OCI-LY3 (cell line): ENCODE measurements around the gene MAP2K1.
"Not testable (repeated sequence)": the region's sequence is repeated elsewhere in the genome, so short reads cannot be mapped to it uniquely, and the experiment has no call there.

Source experiments
- H2AFZ ChIP-seq: fragments of 200-600, 300-600 bp; shearing (Covaris generic); 2 replicates; pipeline ENCODE4 v1.6.0; 2014; ENCODE audit warnings: antibody characterized with exemption, low read depth, low read length
- H3K27ac ChIP-seq: fragments of 200-600, 300-600 bp; sonication (generic); 2 replicates; pipeline ENCODE4 v1.5.1; 2014; ENCODE audit warnings: mild to moderate bottlenecking, low read length, moderate library complexity, mixed read lengths
- H3K27me3 ChIP-seq: fragments of 200-600, 300-600 bp; sonication (generic); 2 replicates; pipeline ENCODE4 v1.6.1; 2014; ENCODE audit warnings: low read depth, low read length, mixed read lengths
- H3K36me3 ChIP-seq: fragments of 200-600, 300-600 bp; sonication (generic); replicated peaks from 2 replicates; pipeline ENCODE3; 2014; ENCODE audit warnings: low read depth, low read length, mixed read lengths
- H3K4me1 ChIP-seq: fragments of 300-600, 200-600 bp; sonication (generic); 2 replicates; pipeline ENCODE4 v1.6.1; 2014; ENCODE audit warnings: low read length, mixed read lengths
- H3K4me2 ChIP-seq: fragments of 200-600, 300-600 bp; sonication (generic); 2 replicates; pipeline ENCODE4 v1.6.1; 2014; ENCODE audit warnings: low read length, mixed read lengths
- H3K4me3 ChIP-seq: fragments of 300-600, 200-600 bp; sonication (generic); 2 replicates; pipeline ENCODE4 v1.5.1; 2014; ENCODE audit warnings: antibody characterized with exemption, mild to moderate bottlenecking, low read length, moderate library complexity
- H3K79me2 ChIP-seq: fragments of 300-600, 200-600 bp; shearing (Covaris generic); 2 replicates; pipeline ENCODE4 v1.6.1; 2014; ENCODE audit warnings: mild to moderate bottlenecking, low read length, mixed read lengths
- H3K9ac ChIP-seq: fragments of 300-600, 200-600 bp; shearing (Covaris generic); 2 replicates; pipeline ENCODE4 v1.6.0; 2014; ENCODE audit warnings: mild to moderate bottlenecking, low read length, moderate library complexity
- H3K9me3 ChIP-seq: fragments of 200-600, 300-600 bp; shearing (Covaris generic); 2 replicates; pipeline ENCODE4 v1.6.1; 2014; ENCODE audit warnings: low read length, mixed read lengths; ENCODE audit not compliant: insufficient read depth
- H4K20me1 ChIP-seq: fragments of 200-600, 300-600 bp; sonication (generic); 2 replicates; pipeline ENCODE4 v1.6.1; 2016; ENCODE audit warnings: low read length, mixed read lengths; ENCODE audit not compliant: insufficient read depth
- EZH2phosphoT487 ChIP-seq: fragments of 200-600 bp; shearing (Covaris generic); IDR thresholded peaks from 2 replicates; pipeline ENCODE4 v1.6.1; 2018; ENCODE audit warnings: antibody characterized with exemption, mixed run types, low read depth
- TF ChIP-seq, protein P1 (sequence below): fragments of 200-600, 300-600 bp; sonication (generic); IDR thresholded peaks from 2 replicates; pipeline ENCODE4 v1.5.1; 2014; ENCODE audit warnings: antibody characterized with exemption, low read length, low read depth

MAP2K1 gene

GRCh38 chr15:66369773-66370651, 16.7 kb upstream of the MAP2K1 start:
- no peaks in the 10 kb centered on the region for H4K20me1 ChIP-seq
- H2AFZ ChIP-seq = peak overlapping the region; percentile 98
- no peaks in the 10 kb centered on the region for H3K9me3 ChIP-seq
- peak overlapping the region; percentile 67 for H3K4me3 ChIP-seq
- no peaks in the 10 kb centered on the region for H3K36me3 ChIP-seq
- TF ChIP-seq EZH2phosphoT487 = no peak
- TF ChIP-seq, protein P1, sequence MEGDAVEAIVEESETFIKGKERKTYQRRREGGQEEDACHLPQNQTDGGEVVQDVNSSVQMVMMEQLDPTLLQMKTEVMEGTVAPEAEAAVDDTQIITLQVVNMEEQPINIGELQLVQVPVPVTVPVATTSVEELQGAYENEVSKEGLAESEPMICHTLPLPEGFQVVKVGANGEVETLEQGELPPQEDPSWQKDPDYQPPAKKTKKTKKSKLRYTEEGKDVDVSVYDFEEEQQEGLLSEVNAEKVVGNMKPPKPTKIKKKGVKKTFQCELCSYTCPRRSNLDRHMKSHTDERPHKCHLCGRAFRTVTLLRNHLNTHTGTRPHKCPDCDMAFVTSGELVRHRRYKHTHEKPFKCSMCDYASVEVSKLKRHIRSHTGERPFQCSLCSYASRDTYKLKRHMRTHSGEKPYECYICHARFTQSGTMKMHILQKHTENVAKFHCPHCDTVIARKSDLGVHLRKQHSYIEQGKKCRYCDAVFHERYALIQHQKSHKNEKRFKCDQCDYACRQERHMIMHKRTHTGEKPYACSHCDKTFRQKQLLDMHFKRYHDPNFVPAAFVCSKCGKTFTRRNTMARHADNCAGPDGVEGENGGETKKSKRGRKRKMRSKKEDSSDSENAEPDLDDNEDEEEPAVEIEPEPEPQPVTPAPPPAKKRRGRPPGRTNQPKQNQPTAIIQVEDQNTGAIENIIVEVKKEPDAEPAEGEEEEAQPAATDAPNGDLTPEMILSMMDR = no peak
- peak overlapping the region; percentile 32; the same call in 1 of the 2 replicates for H3K27ac ChIP-seq
- peak overlapping the region; percentile 81 for H3K4me2 ChIP-seq
- H3K27me3 ChIP-seq = no peaks in the 10 kb centered on the region
- peak overlapping the region; percentile 49 for H3K9ac ChIP-seq
- no peaks in the 10 kb centered on the region for H3K79me2 ChIP-seq
- H3K4me1 ChIP-seq = peaks cover 13% of the 10 kb centered on the region

GRCh38 chr15:66374179-66374578, 12.5 kb upstream of the MAP2K1 start:
- no peaks in the 10 kb centered on the region for H3K79me2 ChIP-seq

DNA sequence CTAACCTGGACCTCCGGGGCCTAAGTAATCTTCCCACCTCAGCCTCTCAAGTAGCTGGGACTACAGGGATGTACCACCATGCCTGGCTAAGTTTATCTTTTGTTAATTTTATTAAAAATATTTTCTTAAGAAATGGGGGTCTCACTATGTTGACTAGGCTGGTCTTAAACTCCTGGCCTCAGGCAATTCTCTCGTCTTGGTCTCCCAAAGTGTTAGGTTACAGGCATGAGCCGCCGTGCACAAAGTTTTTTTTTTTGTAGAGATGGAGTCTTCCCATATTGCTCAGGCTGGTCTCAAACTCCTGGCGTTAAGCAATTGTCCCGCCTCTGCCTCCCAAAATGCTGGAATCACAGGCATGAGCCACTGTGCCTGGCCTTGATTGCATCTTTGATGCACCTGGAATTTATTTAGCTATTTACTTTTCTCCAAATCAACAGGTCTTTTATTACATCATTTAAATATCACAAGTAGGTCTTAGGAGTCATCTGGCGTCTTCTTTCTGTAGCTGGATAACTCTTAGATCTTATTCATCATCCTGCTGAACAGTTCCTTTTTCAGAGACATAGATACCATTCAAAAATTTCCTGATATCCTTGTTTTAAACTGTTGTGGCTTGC, 7.8 kb upstream of the MAP2K1 start:
- H3K79me2 ChIP-seq = no peaks in the 10 kb centered on the region
- no peak overlapping the region for H3K4me2 ChIP-seq
- H3K9me3 ChIP-seq = no peaks in the 10 kb centered on the region
- no peaks in the 10 kb centered on the region for H3K4me1 ChIP-seq
- no peak overlapping the region for H3K27ac ChIP-seq
- no peak overlapping the region for H3K9ac ChIP-seq
- H3K36me3 ChIP-seq = no peaks in the 10 kb centered on the region
- H4K20me1 ChIP-seq = no peaks in the 10 kb centered on the region
- H2AFZ ChIP-seq = no peak overlapping the region
- TF ChIP-seq, protein P1 = no peak
- no peak for TF ChIP-seq EZH2phosphoT487
- H3K4me3 ChIP-seq = no peak overlapping the region
- no peaks in the 10 kb centered on the region for H3K27me3 ChIP-seq

More at GRCh38 chr15:66374179-66374578, 12.5 kb upstream of the MAP2K1 start:
- no peak for TF ChIP-seq EZH2phosphoT487
- TF ChIP-seq, protein P1 = no peak
- H3K4me2 ChIP-seq = no peak overlapping the region
- no peak overlapping the region for H3K27ac ChIP-seq
- no peaks in the 10 kb centered on the region for H3K27me3 ChIP-seq
- H3K4me1 ChIP-seq = peaks cover 13% of the 10 kb centered on the region
- no peaks in the 10 kb centered on the region for H4K20me1 ChIP-seq
- H2AFZ ChIP-seq = no peak overlapping the region
- no peak overlapping the region for H3K4me3 ChIP-seq
- H3K9me3 ChIP-seq = no peaks in the 10 kb centered on the region
- no peak overlapping the region for H3K9ac ChIP-seq
- no peaks in the 10 kb centered on the region for H3K36me3 ChIP-seq

- peaks cover 10% of the 10 kb centered on the region for H3K79me2 ChIP-seq
- H3K27me3 ChIP-seq, H3K4me3 ChIP-seq, H4K20me1 ChIP-seq, H3K9me3 ChIP-seq, H3K36me3 ChIP-seq, H3K4me2 ChIP-seq, H3K27ac ChIP-seq, H3K9ac ChIP-seq, H3K4me1 ChIP-seq, H2AFZ ChIP-seq: not testable (repeated sequence)
Observed at GRCh38 chr15:66381376-66381775, 5.3 kb upstream of the MAP2K1 start.
